Hematopoietic multipotent progenitor cell treated with erythropoietin and hydrocortisone succinate and interleukin-3 and kit ligand, for 6 days (in vitro differentiated cells): ENCODE results near the gene KLHDC8B.

Source experiments
- DNase-seq: peaks from one replicate; pipeline ENCODE4 v3.0.0-alpha.2; 2015

Gene KLHDC8B

DNA sequence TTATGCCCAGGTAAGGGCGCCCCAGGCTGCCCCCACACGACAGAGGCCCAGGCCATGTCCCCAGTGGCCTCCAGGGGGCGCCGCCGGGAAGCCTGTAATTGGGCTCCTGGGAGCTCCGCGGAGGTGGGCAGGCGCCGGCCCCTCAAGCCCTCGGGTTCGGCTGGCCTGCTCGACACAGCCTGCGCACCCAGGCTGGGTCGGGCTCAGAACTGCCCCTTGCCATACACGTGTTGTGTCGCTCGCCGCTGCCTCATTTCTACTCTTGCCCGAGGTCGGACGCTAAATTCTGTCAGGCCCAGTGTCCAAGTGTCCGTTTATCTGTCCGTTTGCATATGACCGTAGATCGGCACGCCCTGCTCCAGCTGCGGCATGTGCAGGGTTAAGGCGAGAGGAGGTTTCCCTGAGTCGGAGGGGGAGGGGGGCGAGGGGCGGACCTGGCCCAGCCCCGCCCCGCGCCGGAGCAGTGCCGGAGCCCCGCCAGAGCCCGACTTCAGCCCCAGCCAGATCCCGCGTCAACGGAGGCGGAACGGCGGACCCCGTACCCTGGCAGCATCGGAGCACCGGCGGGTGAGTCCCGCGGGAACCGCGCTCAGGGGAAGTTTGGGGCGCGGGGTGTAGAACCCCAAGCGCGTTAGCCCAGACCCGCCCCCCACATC is at the start of gene KLHDC8B:
TSS of gene KLHDC8B (plus strand) at position 480 of the 656 bp plus-strand sequence. CDS start 1,172 bp downstream, outside the sequence.
- peak; percentile 94 for DNase-seq

GRCh38 chr3:49122022-49122421 is 49.4 kb upstream of the KLHDC8B start:
- no peak for DNase-seq

GRCh38 chr3:49122451-49122850 is 48.9 kb upstream of the KLHDC8B start:
- DNase-seq = no peak

DNA sequence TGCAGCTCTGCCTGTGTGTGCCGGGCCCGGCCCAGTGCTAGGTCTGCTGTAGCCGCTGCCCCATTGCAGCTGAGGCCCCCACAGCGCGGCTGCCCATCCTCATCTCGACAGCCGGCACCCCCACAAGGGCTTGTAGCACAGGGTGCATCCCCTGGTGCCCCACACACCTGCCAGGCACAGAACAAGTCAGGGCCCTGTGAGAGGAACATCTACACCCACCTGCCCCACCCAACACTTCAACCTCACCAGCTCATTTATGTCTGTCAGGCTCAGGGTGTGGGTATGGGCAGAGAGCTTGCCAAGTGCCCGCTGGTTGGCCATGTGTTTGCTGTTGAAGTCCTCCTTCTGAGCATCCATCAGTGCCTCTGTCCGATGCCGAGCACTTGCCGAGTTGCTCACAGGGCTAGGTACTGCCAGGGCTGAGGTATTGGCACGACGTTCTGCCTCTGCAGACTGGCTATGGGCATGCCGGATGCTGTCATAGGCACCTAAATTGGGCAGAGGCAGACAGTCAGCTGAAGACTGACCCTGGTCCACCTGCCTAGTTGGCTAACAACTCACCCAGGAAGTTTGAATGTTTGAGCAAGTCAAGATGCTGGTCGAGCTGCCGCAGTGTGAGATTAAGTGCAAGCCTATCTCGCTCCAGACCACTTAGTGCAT is 48.4 kb upstream of the KLHDC8B start:
- DNase-seq = no peak

GRCh38 chr3:49123687-49124086 is 47.7 kb upstream of the KLHDC8B start:
- no peak for DNase-seq

DNA sequence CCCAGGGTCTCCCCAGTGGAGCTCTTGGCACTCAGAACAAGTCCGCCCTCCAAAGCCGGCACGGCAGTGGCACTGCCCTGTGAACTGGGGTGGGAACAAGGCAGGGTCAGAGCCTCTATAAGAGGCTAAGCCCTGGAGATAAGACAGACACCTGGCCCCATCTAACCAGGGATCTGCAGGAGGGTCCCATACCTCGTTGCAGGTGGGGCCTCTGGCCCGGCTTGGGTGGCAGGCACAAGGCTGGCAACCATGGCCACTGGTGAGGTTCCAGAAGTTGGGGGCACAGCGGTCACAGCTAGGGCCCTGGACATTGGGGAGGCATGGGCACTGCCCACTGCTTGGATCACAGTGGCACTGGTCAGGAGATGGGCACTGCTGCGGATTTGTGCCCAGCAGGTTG is 47.2 kb upstream of the KLHDC8B start:
- no peak for DNase-seq

GRCh38 chr3:49124991-49125670 is 46.3 kb upstream of the KLHDC8B start:
- no peak for DNase-seq

- no peak for DNase-seq
Measured at GRCh38 chr3:49131040-49131439, 40.4 kb upstream of the KLHDC8B start.

GRCh38 chr3:49131576-49131975 is 39.8 kb upstream of the KLHDC8B start:
- DNase-seq = no peak

GRCh38 chr3:49132073-49132436 is 39.3 kb upstream of the KLHDC8B start:
- no peak for DNase-seq

DNA sequence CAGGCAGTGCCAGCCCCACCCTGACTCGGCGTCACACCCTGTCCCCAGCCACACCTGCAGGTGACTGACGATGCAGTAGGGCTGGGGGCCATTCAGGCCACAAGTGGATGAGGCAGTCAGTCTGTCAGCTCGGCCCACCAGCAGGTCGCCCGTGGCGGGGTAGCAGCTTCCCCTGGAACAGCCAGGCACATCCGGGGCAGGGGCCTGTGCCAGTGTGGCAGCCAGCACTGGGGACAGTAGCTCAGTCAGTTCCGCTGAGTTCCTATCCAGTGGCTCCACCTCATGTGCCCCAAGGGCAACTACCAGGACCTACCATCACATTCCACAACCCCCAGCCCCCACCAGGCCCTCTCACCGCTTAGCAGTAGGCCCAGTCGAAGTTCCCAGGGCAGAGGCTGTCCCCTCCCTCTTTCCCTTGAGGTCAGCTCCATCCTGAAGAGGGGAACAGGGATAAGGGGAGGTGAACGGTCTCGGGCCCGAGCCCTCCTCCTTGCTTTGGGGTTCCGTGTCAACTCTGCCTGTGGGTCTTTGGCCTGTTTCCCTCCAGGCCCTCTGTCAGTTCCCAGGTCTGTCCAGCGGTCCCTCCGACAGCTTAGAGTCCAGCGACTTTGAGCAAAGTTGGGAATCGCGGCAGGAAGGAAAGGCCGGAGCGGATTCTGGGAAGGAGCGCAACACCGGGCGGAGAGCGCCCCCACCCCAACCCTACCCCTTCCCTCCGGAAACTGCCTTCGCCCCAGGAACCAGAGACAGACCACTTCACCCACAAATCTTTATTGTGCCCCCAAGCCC is 38.8 kb upstream of the KLHDC8B start, which contains the start of gene LAMB2:
TSS of gene LAMB2 (minus strand) at position 614 of the 789 bp plus-strand sequence. CDS start at position 431, 183 bp downstream.
- peak; percentile 35 for DNase-seq

GRCh38 chr3:49133226-49133951 is 38.0 kb upstream of the KLHDC8B start:
- peak; percentile 65 for DNase-seq

- DNase-seq = peak; percentile 45
Measured at GRCh38 chr3:49134471-49135265, 36.7 kb upstream of the KLHDC8B start.

GRCh38 chr3:49135499-49135898 is 35.9 kb upstream of the KLHDC8B start:
- DNase-seq = no peak

GRCh38 chr3:49140080-49140479 is 31.3 kb upstream of the KLHDC8B start:
- no peak for DNase-seq

DNA sequence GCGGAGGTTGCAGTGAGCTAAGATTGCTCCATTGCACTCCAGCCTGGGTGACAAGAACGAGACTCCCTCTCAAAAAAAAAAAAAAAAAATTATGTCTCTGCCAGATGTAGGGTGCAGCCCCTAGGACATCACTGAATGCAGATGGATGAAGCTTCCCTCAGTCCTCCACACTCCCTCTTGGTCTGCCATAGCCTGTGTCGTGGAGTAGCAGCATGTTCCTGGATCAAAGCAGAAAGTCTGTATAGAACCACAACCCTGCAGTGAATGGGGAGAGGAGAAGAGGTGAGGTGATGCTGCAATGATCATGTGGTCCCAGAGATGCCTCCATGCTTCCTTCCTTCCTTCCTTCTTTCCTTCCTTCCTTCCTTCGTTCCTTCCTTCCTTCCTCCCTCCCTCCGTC is 23.2 kb upstream of the KLHDC8B start:
- DNase-seq = no peak

DNA sequence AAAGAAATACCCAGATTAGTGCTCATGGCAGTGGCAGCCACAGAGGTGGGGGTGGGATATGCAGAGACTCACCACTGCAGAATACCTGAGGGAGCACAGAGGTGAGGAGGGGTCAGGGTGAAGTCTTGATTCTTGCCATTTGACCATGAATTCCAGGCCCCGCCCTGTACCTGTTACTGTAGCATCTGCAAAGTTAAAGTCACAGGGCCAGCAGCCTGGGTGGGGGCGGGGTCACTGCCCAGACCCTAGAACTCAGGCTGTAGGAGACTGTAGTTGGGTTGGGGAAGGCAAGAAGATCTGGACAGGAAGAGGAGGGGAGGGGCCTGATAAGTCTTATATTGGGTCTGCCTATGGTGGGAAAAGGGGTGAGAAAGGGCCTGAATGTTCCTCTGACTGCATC is 19.8 kb upstream of the KLHDC8B start:
- no peak for DNase-seq

- no peak for DNase-seq
Measured at GRCh38 chr3:49153349-49153912, 18.0 kb upstream of the KLHDC8B start.

GRCh38 chr3:49157289-49157688 is 14.1 kb upstream of the KLHDC8B start:
- DNase-seq = no peak

DNA sequence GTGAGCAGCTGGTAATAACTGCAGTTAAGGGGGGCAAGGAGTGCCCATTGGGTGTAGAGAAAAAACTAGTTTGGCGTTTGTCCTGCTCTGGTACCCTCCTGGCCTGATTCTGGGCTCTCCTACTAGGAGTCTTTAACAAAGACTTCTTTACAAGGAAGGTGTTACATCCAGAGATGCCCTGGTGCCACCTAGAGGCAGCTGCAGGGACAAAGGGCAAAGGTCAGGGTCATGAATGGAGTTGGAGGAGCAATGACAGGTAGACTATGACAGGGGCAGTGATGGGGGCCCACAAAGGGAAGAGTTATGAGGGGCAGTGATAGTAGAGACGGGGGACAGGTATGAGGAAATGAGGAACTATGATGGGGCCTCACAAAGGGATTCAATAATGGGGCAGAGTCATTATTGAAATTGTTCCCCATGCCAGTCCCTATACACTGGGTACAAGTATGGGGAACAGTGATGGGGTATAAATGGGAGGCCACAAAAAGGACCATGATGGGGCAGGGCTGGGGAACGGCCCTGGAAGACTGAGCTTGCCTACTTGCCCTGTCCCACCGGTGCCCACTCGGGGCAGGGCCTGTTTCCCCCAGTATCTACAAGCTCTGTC is 13.2 kb upstream of the KLHDC8B start:
- peak; percentile 79 for DNase-seq

- no peak for DNase-seq
Measured at GRCh38 chr3:49158792-49159191, 12.6 kb upstream of the KLHDC8B start.
